ENCODE data around the gene AAGAB.

Gene AAGAB

DNA sequence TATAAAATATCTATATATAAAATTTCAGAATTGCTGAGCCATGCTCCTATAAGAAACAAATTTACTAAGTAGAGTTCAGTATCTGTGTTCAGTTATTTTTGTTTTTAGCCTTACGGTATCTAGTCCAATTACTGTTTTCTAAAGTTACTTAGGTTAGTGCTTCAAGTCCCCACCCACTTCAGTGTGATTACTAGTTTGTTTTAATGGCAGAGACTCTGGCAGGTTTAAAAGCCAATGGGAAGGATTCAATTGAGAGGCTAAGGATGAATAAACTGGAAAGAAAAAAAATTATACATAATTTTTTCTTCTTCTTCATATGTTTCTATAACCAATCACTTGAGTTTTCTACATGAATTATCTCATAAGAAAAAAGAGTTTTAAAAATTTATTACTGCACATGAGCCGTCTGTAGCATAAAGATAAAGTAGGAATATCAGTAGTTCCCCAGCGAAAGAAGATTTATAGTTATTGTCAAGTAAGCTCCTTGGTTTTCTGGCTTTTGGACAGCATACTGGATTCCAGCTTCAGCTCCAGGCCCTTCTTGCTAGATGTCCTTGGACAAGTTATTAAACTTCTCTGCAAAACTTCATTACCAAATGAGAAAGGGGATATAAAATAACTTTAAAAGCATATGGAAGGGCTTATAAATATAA is 46.8 kb downstream of the AAGAB start:
- DNase-seq, result no peak

DNA sequence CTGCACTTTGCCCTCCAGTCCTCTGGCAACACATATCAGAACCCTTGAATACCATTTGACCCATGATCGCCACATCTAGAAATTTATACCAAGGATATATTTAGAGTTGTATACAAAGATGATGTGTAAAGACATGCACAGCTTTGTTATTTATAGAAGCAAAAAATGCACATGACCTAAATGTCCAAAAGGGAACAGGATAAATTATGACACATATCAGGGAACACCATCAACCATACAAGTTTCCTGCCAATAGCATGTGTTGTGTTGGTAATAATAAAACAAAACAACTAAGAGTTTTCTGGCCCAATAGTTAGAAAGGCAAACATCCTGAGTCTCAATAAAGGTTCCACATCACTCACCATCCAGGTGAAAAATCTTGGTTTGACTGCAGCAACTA is 51.5 kb downstream of the AAGAB start:
- no peak for DNase-seq

DNA sequence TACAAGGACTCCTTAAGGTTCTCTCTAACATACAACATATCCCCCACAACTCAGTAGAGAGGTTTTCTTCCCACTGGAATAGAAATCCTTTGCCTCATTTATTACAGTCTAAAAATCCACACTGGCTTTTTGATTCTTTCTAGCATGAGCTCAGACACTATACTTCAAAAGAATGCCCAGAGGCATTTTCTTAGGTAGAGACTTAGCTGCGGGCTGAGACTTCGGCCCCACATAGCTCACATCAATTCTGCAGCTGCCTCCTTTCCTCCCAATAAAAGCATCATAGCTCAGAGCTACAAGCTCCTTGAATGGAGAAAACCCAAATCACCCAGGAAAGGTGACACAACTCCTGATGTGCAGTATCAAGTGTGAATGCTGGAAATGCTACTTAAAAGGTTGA is 52.4 kb downstream of the AAGAB start:
- no peak for DNase-seq

DNA sequence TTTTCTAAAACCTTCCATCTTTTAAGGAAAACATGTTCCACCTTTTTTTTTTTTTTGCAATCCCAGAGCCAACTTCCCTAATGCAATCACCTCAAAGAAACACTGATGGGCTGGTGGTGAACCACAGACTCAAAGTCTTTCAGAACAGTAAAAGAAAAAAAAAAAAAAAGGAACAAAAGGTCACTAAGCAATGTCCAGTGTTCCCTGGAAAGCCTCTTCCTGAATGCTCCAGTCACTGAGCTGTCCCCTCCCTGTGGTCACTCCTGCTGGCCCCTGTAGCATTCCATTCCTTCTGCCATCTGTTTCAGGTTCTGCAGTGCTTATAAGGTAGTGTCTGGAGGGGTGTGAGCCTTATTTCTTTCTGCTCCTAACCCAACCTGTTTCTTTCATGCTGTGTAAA is 53.3 kb downstream of the AAGAB start:
- DNase-seq, result no peak

DNA sequence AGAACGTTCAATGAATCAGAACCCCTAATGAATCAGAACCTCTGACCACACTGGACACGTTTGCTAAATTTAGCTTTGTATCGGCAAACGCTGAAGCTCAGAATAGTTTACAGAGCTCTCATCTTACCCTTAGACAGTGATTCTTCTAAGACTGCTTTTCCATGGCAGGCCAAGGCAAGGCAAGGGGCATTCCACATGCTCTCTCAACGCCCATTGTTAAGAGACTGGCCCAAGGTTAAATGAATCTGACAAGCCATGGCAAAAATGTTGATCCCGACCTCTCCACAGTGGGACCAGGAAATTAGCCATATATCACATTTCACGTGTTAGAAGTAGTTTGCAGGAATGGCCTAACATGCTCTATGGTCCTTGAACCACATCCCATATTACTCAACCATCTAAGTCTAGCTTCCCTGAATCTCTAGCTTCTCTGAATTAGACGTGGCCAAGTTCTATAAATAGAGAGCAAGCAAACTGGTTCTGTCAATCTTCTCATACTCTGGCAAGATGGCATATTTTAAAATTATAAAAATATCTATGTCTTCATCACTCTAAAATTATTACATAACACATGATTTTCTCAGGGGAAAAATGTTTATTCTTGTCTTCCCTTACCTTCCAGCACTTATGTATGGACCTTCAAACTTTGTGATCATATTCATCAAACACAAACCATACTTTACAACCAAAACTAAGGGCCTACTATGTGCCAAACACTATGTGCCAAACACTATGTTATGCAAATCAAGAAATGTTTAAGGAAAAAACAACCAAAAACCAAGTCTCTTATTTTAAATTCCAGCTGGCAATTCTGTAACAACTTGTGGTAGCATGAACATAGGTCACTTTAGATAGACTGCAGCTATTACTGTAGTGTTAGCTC is 54.3 kb downstream of the AAGAB start:
- peak; percentile 45 for DNase-seq

DNA sequence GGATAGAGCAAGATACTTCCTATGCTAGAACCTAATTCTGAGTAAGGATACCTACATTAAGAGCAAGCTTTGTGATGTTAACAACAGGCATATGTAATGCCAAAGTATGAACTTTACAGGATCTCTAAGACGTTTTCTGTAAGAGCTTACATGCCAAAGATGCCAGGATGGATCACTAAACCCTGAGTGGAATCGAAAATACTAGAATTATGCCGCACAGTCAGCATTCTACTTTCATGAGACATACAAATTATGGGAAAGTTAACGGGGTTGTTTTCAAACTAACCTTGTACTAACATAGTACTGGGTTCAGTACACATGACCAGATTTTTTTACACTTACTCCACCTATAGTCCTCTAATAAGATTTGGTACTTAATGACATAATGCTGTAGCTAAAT is 55.1 kb downstream of the AAGAB start:
- peak; percentile 38 for DNase-seq

DNA sequence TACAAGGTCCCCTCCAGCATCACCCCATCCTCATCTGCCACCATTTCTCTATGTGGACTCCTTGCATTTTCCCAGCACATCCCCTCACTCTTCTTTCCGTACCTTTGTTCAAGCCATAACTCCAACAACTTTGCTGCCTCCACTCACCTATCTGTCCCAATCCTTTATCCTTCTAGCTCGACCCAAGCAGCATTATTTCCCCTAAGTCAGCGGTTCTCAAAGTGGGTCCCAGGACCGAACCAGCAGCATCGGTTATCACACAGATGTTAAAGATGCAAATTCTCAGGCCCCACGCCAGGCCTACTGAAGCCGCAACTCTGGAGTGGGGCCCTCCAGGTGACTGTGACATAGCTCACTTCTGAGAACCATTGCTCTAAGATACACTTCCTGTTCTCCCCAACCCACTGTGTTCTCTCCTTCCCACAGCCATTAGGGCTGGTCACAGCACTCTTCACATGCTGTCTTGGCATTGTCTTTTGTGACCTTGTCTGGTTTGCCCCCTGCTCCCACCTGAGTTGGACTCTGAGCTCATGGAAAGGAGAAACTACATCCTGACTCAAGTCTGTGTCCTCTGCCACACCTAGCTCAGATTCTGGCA is 56.2 kb downstream of the AAGAB start:
- no peak for DNase-seq

DNA sequence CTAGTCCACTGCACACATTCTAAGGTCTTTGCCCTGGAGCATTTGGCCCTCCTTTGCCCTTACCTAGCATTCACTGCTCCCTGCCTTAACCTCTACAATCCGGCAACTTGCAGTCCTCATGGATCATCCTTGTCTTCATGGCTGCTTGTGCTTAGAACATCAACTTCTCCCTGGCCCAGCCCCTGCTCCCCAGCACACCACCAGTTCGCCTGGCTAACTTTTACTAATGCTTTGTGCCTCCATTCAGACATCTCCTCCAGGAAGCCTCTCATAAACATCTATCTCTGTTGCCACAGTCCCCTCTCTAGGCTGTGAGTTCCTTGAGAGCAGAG is 57.1 kb downstream of the AAGAB start:
- no peak for DNase-seq

DNA sequence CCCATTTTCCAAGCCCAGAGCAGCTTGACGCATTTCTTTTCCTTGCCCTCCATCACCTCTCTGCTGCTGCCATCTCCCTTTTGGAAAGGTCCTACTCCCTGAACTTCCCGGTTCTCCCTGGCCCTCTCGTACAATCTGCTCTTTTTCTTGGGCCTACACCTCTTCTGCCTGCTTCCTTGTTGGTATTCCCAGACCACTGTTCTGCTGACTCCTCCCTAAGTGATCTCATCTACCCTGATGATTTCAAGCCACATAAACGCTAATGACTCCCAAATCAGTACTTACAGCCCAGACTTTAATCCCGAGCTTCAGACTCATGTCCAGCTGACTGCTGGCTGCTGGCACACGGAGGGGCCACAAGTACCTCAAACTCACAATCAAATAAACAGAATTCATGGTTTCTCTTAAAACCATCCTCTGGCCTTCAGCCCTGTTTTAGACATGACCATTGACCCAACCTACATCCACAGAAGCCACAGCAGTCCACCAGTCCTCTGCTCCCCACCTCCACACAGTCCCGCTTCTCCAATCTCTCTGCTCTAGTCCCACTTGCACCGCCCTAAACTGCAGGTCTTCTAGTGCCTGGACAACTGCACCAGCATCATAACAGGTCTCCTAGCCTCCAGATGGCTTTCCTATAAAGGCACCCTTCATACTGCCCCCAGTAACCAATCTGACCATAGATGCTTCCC is 57.6 kb downstream of the AAGAB start:
- peak; percentile 75 for DNase-seq

DNA sequence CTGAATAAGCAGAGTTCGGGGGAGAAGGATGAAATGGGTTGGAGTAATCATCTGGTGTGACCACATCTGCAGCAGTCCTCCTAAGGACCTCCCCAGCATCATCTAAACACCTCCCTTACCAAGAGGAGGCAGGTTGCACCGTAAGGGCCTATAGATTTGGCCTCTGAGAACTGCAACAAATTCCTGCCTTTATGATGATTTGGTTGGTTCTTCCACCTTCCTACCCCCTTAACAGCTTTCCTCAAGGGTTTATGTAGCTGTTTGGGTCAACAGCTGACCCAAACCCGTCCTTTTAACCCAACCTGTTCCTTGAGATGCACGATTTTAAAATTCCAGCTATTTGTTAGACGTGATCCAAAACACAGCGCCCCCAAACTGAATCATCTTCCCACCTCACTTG is 58.2 kb downstream of the AAGAB start:
- DNase-seq, result no peak

DNA sequence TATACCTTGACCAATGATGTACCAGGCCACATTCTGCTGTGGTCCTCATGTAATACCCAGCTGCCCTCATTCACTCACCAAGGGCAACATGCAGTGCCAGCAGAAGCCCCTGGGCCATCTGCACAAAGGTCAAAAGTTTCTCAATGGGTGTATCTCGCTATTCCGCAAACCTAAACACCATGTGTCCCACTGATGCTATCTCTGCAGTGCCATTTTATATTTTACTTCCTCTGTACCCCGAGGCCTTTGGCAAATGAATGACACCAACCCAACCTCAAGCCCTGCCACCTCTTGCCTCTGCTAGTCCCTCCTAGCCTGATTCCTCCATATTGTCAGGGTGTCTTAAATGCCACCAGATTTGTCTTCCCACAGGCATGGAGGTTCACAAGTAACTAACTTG is 59.2 kb downstream of the AAGAB start:
- no peak for DNase-seq

DNA sequence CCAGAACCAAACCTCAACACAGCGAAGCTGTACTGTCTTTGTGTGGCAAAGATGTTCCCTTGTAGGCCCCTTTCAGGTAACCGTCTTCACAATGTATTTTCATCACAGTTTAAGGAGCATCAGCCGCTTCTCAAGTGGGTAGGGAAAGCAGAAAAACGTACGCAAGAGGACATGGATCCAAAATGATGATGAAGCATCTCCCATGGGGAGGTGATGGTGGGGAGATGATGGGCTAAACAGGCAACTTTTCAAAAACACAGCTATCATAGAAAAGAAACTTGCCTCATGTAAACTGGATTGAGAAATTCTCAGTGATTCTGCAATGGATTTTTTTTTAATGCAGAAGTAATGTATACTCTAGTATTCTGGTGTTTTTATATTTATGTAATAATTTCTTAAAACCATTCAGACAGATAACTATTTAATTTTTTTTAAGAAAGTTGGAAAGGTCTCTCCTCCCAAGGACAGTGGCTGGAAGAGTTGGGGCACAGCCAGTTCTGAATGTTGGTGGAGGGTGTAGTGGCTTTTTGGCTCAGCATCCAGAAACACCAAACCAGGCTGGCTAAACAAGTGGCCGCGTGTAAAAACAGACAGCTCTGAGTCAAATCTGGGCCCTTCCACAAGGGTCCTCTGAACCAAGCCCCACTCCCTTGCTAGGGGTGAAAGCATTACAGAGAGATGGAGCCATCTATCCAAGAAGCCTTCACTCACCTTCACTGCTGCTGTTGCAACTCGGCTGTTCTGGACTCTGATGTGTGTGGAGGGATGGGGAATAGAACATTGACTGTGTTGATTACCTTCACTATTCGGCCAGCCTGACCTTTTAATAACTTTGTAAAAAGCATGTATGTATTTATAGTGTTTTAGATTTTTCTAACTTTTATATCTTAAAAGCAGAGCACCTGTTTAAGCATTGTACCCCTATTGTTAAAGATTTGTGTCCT is 60.0 kb downstream of the AAGAB start:
- DNase-seq, result no peak

DNA sequence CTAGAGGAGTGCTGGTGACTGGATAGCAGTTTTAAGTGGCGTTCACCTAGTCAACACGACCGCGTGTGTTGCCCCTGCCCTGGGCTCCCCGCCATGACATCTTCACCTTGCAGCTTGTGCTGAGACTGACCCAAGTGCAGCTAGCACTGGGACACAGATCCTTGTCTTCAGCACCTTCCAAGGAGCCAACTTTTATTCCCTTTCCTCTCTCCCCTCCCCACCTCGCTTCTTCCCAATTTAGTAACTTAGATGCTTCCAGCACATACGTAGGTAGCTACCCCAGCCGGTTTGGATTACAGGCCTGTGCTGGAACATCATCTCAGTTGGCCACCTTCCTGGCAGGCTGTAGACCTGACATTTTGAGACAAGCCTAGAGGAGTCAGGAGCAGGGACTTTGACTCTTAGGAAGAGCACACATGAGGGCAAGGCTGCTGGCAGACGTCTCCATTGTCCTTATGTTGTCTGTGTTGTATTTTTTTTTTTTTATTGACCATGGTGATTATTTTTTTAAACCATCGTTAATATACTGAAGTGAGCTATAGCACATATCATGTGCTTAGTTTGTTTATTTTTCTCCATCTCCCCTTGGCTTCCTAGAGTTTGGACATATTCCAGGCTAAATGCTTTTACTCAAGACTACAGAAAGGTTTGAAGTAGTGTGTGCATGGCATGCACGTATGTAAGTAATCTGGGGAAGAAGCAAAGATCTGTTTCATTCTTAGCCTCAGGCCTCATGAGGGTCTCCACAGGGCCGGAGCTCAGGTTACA is 61.1 kb downstream of the AAGAB start:
- DNase-seq, result no peak

DNA sequence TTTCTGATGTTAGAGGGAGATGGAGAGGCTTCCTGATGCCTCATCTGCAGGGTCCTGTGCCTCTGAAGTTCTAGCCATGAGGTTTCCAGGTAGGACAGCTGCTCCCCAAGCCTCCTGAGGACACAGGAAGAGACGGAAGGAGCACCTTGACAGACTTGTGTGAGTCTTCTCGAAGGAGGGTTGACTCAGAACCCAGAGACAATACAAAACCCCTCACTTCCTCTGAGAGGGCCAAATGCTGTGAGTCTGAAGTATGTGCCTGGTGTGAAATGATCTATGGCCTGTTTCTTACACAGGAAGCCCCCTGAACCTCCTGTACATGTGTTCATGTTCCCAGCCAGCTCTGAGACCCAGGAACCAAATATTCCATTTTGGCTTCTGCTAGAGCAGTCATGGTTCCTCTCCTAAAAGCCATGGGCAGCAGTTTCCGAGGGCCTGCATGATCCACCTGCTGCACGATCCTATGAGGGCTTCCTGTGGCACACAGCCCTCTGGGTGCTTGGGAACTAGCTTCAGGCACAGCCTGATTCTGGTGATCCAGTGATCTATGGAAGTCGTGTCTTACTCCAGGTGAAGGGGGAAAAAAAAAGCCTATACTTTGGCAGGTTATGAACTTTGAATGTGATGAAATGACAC is 62.2 kb downstream of the AAGAB start:
- no peak for DNase-seq

DNA sequence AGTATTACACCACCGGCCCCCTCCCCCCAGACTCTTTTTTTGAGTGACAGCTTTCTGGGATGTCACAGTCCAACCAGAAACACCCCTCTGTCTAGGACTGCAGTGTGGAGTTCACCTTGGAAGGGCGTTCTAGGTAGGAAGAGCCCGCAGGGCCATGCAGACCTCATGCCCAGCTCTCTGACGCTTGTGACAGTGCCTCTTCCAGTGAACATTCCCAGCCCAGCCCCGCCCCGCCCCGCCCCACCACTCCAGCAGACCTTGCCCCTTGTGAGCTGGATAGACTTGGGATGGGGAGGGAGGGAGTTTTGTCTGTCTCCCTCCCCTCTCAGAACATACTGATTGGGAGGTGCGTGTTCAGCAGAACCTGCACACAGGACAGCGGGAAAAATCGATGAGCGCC is 63.6 kb downstream of the AAGAB start:
- no peak for DNase-seq

DNA sequence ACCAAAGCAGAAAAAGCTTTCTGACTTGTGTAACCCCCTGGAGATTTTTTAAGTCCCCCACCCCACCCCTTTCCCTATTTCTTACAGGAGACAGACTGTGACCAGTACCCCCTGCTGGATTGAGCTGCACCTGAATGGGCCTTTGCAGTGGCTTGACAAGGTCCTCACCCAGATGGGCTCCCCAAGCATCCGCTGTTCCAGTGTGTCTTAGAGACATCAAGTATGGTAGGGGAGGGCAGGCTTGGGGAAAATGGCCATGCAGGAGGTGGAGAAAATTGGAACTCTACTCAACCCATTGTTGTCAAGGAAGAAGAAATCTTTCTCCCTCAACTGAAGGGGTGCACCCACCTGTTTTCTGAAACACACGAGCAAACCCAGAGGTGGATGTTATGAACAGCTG is 64.1 kb downstream of the AAGAB start:
- DNase-seq, result no peak

DNA sequence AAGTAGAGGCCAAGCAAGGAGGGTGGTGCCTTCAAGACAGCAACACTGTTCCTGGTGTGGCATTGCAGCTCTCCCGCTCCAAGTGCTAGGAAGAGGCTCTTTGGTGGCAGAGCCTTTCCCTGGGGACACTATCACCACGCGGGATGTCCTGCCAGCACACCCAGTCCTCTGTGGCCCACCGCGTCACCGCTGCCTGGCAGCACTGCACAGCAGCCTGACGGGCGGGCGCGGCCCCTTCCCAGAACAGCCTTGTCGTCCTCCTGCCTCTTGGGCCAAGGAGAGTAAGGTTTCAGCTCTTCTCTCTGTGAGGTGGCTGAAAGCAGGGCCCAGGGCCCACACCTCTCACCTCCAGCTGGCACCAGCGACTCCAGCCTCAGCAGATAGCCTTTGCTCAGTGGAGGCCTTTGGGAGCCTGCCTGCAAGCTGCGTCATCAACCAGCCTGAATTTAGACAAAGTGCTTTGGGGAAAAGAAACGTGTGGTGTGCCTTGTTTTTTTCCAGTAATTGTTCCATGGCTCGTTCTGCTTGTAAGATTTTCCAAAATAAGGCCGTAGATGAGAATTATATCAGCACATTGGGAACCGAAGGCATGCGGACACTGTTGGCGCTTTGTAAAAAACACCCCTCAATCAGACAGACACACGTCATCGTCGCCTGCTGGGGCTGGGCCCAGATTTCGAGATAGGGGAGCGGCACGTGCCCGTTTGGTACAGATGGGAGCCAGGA is 65.0 kb downstream of the AAGAB start:
- no peak for DNase-seq

DNA sequence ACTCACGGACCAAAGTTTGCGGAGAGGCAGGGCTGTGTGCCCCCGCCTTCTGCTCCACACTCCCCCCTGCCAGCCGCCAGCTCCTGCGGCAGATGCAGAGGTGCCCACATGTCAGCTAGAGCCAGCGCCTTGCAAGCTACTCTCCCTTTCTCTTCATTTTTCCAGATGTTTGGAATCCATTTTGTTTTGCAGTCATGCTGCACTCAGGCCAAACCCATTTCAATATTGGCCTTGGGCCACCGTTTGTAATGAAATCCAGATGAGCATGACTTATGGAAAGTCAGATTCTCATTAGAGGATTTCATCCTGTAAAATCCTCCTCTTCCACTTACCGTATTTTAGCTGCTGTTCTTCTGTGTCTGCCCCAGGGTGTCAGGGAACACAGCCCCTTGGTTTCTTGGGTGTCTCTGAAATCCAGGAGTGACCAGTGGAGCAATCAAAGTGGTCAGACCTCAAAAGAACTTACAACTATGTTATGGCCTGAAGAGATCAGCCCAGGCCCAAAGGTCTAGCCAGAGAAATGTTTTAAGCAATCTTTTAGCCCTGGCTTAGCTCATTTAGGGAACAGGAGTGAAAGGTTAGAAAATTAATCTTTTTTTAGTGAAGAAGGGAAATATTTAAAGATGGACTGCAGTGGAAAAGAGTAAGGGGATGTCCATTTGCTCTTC is 65.8 kb downstream of the AAGAB start:
- DNase-seq, result peak; percentile 95

DNA sequence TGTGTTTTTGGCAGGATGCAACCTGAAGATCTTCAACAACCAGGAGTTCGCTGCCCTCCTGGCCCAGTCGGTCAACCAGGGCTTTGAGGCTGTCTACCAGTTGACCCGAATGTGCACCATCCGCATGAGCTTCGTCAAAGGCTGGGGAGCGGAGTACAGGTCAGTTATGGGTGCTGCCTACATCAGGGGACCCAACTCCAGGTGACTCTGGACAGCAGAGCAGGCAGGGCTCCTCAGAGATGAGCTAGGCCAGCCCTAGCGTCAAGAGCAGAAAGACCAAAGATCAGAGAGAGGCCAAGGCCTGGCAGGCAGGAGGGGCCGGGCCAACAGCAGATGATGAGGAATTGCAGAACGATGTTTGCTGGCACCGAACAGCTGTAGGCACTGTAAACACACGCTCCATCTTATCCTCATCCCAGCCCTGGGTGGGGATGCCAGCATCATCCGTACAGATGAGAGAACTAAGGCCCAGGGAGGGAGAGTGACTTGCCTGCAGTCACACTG is 67.1 kb downstream of the AAGAB start:
- DNase-seq, result no peak
